ENCODE data around the gene MAP2K5. TPM values are rescaled to one million over a fixed set of nuclear protein-coding genes. Genes with fewer than 3 reads are reported as not detected.

The MAP2K5 gene
- polyA plus RNA-seq, 2 of the 4 experiments (the other 2 are of a cell fraction) = 7.8 to 11.0 TPM

- TF ChIP-seq CBX8 (IDR thresholded peaks at IDR 0.05) (no peak), HMGXB4 (CRISPR knock-in tag; IDR thresholded peaks at IDR 0.05; ENCODE audit: borderline replicate concordance) (no peak), TP53 (CRISPR knock-in tag; IDR thresholded peaks at IDR 0.05) (no peak), ZNF302 (CRISPR knock-in tag; IDR thresholded peaks at IDR 0.05) (no peak)
- TF ChIP-seq, protein P1, sequence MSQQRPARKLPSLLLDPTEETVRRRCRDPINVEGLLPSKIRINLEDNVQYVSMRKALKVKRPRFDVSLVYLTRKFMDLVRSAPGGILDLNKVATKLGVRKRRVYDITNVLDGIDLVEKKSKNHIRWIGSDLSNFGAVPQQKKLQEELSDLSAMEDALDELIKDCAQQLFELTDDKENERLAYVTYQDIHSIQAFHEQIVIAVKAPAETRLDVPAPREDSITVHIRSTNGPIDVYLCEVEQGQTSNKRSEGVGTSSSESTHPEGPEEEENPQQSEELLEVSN (IDR thresholded peaks at IDR 0.05; ENCODE audit: borderline replicate concordance, low read depth) = no peak
Observed at GRCh38 chr15:67828278-67828968, 285.9 kb downstream of the MAP2K5 start (continued).

DNA sequence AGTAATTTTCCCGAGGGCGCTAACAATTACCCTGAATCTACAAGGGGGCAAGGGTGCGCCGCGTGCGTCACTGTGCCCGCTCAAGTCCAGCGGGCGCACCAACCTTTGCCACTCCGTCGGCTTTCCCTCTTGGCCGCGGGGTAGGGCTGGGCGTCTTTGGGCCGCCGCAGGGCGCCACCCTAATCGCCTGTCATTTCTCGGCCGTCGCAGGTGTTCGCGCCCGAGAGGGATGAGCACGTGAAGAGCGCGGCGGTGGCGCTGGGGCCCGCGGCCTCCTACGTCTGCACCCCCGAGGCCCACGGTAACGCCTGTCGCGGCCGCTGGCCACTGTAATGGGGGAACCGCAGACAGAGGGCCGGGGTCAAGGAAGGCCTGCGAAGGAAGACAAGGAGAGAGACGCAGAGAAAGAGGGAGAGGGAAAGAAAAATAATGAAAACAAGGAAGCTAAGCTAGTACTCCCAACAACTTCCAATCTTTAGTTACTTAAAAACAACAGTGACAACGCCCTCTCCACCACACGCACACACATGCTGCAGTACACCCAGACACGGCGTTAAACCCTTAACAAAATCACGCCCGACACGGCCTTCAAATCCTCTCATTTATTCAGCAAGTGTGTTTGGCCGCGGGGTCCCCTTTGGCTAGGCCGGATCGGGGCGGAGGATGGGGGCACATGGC, 286.6 kb downstream of the MAP2K5 start:
- ATAC-seq = no peak
- 85% methylated on average over 54 of the region's 54 CpGs for WGBS (ENCODE audit: missing lambda C conversion rate)
- no peak for DNase-seq (ENCODE audit: low read depth in 1 of 2, low spot score in 1 of 2)
- Histone ChIP-seq H3K9me3 (no peaks in the 10 kb centered on the region), H3K4me2 (no peak overlapping the region), H3K27ac (no peak overlapping the region), H3K4me3 (no peak overlapping the region), H3K4me1 (peaks cover 19% of the 10 kb centered on the region; the same call in 2 of the 3 replicates)
- no peak for FAIRE-seq
- TF ChIP-seq RFX5 (IDR thresholded peaks at IDR 0.05) (no peak), PHF8 (IDR thresholded peaks at IDR 0.05; ENCODE audit: borderline replicate concordance, low read depth) (no peak), JUNB (IDR thresholded peaks at IDR 0.05) (no peak), HMGXB4 (CRISPR knock-in tag; IDR thresholded peaks at IDR 0.05; ENCODE audit: borderline replicate concordance) (no peak), NPAS2 (CRISPR knock-in tag; IDR thresholded peaks at IDR 0.05; ENCODE audit: borderline replicate concordance) (no peak), POLR2A (IDR thresholded peaks at IDR 0.05; ENCODE audit: low read length) (no peak), EHF (CRISPR knock-in tag; IDR thresholded peaks at IDR 0.05) (no peak)
- TF ChIP-seq, protein P2, sequence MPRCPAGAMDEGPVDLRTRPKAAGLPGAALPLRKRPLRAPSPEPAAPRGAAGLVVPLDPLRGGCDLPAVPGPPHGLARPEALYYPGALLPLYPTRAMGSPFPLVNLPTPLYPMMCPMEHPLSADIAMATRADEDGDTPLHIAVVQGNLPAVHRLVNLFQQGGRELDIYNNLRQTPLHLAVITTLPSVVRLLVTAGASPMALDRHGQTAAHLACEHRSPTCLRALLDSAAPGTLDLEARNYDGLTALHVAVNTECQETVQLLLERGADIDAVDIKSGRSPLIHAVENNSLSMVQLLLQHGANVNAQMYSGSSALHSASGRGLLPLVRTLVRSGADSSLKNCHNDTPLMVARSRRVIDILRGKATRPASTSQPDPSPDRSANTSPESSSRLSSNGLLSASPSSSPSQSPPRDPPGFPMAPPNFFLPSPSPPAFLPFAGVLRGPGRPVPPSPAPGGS (IDR thresholded peaks at IDR 0.05) = no peak
- TF ChIP-seq, protein P3, sequence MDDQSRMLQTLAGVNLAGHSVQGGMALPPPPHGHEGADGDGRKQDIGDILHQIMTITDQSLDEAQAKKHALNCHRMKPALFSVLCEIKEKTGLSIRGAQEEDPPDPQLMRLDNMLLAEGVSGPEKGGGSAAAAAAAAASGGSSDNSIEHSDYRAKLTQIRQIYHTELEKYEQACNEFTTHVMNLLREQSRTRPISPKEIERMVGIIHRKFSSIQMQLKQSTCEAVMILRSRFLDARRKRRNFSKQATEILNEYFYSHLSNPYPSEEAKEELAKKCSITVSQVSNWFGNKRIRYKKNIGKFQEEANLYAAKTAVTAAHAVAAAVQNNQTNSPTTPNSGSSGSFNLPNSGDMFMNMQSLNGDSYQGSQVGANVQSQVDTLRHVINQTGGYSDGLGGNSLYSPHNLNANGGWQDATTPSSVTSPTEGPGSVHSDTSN (IDR thresholded peaks at IDR 0.05) = no peak
- TF ChIP-seq, protein P1 (IDR thresholded peaks at IDR 0.05; ENCODE audit: borderline replicate concordance, low read depth) = no peak
- TF ChIP-seq, protein P4, sequence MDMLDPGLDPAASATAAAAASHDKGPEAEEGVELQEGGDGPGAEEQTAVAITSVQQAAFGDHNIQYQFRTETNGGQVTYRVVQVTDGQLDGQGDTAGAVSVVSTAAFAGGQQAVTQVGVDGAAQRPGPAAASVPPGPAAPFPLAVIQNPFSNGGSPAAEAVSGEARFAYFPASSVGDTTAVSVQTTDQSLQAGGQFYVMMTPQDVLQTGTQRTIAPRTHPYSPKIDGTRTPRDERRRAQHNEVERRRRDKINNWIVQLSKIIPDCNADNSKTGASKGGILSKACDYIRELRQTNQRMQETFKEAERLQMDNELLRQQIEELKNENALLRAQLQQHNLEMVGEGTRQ (IDR thresholded peaks at IDR 0.05) = no peak
- ChIA-PET POLR2A (no interaction called here), CTCF (interaction anchor here (1.4 to 4.6 kb wide), 2 partner anchors 327 to 371 kb away, joined by 3 to 41 read pairs; no protein-coding TSS in a partner anchor)
